Caco-2 (cell line): ENCODE measurements around the gene RNF43. TPM values are rescaled to one million over a fixed set of nuclear protein-coding genes. Genes with fewer than 3 reads are reported as not detected.

Experiments
- BruUV-seq: library from RNA; stranded (reverse); fragments of 400-500 nt; replicated peaks from 2 replicates; lab custom pipeline; 2021; lab: Mats Ljungman, UMichigan
- CTCF ChIA-PET: fragments of 300-600 bp; sonication (Branson Sonifier 250); formaldehyde crosslinking; loops from one replicate; lab custom pipeline; 2022; ENCODE audit warnings: antibody characterized with exemption; lab: Charles Lee
- POLR2A ChIA-PET: fragments of 300-600 bp; sonication (Branson Sonifier 250); formaldehyde crosslinking; loops from one replicate; lab custom pipeline; 2022; ENCODE audit warnings: antibody characterized with exemption; lab: Charles Lee
- DNase-seq, 2 experiments: peaks; one replicate each; pipeline versions ENCODE4 v3.0.0 to v3.0.0-alpha.2; 2020 to 2022
- H3K27me3 ChIP-seq: replicated peaks from 2 replicates; pipeline ENCODE4 v1.6.0; 2011; ENCODE audit warnings: low read length; ENCODE audit not compliant: control insufficient read depth, insufficient read depth
- H3K36me3 ChIP-seq: 2 replicates; pipeline ENCODE4 v1.5.1; 2011; ENCODE audit warnings: low read length; ENCODE audit not compliant: control insufficient read depth, insufficient read depth
- H3K4me1 ChIP-seq: fragments of 250-450 bp; sonication (Bioruptor Pico); 2 replicates; pipeline ENCODE4 v1.5.1; 2020; ENCODE audit warnings: mild to moderate bottlenecking
- H3K4me3 ChIP-seq: 2 replicates; pipeline ENCODE4 v1.5.1; 2011; ENCODE audit warnings: low read depth, mild to moderate bottlenecking, control low read depth, low read length
- H3K9me3 ChIP-seq: fragments of 250-450 bp; sonication (Bioruptor Pico); 2 replicates; pipeline ENCODE4 v1.5.1; 2020; ENCODE audit warnings: mild to moderate bottlenecking, moderate library complexity
- H3K27ac Mint-ChIP-seq: one replicate; pipeline ENCODE4 v1.8.0; 2022; ENCODE audit warnings: mixed read lengths; ENCODE audit not compliant: unreplicated experiment
- H3K27me3 Mint-ChIP-seq: one replicate; pipeline ENCODE4 v1.8.0; 2022; ENCODE audit warnings: mixed read lengths; ENCODE audit not compliant: insufficient read depth, unreplicated experiment
- H3K36me3 Mint-ChIP-seq: one replicate; pipeline ENCODE4 v1.8.0; 2022; ENCODE audit warnings: mild to moderate bottlenecking, mixed read lengths; ENCODE audit not compliant: insufficient read depth, unreplicated experiment
- H3K4me1 Mint-ChIP-seq: one replicate; pipeline ENCODE4 v1.8.0; 2022; ENCODE audit warnings: low read depth, mixed read lengths; ENCODE audit not compliant: unreplicated experiment
- H3K4me3 Mint-ChIP-seq: one replicate; pipeline ENCODE4 v1.8.0; 2022; ENCODE audit warnings: mild to moderate bottlenecking, moderate library complexity, mixed read lengths; ENCODE audit not compliant: unreplicated experiment
- H3K9me3 Mint-ChIP-seq: one replicate; pipeline ENCODE4 v1.8.0; 2022; ENCODE audit warnings: mixed read lengths; ENCODE audit not compliant: unreplicated experiment
- CTCF ChIP-seq, 2 experiments: fragments of 200-600 bp in 1 of 2; IDR thresholded peaks; 1 replicate in 1 of 2; 2 replicates in 1 of 2; pipeline versions ENCODE4 v1.5.1 to v1.8.0; 2011 to 2022; ENCODE audit warnings: antibody characterized with exemption in 1 of 2, control low read depth in 1 of 2, inconsistent platforms in 1 of 2, low read depth in 1 of 2, low read length in 1 of 2, mild to moderate bottlenecking in 1 of 2, moderate library complexity in 1 of 2; ENCODE audit not compliant: insufficient read depth in 1 of 2, severe bottlenecking in 1 of 2, unreplicated experiment in 1 of 2
- intact Hi-C: fragments of 100-400 bp; cut with micrococcal nuclease; formaldehyde crosslinking; loops from one replicate; pipeline ENCODE4 v1.10.0; 2022; ENCODE audit not compliant: unreplicated experiment
- total RNA-seq: library from RNA; stranded (reverse); gene quantifications from 2 replicates; pipeline ENCODE4 v1.2.3, GENCODE V29; 2022

Gene RNF43
- total RNA-seq, 1 experiment from 2014 or later, result 84.2 TPM

GRCh38 chr17:58427807-58428206 lies 10.5 kb upstream of the RNF43 start:
- no peak for TF ChIP-seq CTCF (IDR thresholded peaks at IDR 0.05; ENCODE audit: insufficient read depth in 1 of 2, low read depth in 1 of 2, low read length in 1 of 2, severe bottlenecking in 1 of 2, unreplicated experiment in 1 of 2)
- no peak overlapping the region for H3K4me3 ChIP-seq
- no peaks in the 10 kb centered on the region for H3K27me3 ChIP-seq
- ChIA-PET POLR2A (no interaction called here), CTCF (interaction anchor here (1.0 kb wide), 1 partner anchor 178 kb away, joined by 3 read pairs; no protein-coding TSS in a partner anchor)
- H3K36me3 Mint-ChIP-seq, result no peaks in the 10 kb centered on the region
- H3K36me3 ChIP-seq, result no peaks in the 10 kb centered on the region
- intact Hi-C loops, result no loop called here
- no peak for DNase-seq
- no peak overlapping the region for H3K4me3 Mint-ChIP-seq
- no peak overlapping the region for H3K27ac Mint-ChIP-seq
- H3K9me3 Mint-ChIP-seq, result no peaks in the 10 kb centered on the region
- H3K4me1 Mint-ChIP-seq, result no peaks in the 10 kb centered on the region
- H3K4me1 ChIP-seq, result no peaks in the 10 kb centered on the region
- BruUV-seq, result no TSS peak
- H3K27me3 Mint-ChIP-seq, result no peaks in the 10 kb centered on the region
- no peaks in the 10 kb centered on the region for H3K9me3 ChIP-seq

- no peak overlapping the region for H3K4me3 Mint-ChIP-seq
- no peaks in the 10 kb centered on the region for H3K27me3 Mint-ChIP-seq
Measured at GRCh38 chr17:58421711-58422110, 4.4 kb upstream of the RNF43 start.

GRCh38 chr17:58420827-58421226 lies 3.5 kb upstream of the RNF43 start:
- BruUV-seq, result no TSS peak
- DNase-seq, result no peak
- Mint-ChIP-seq H3K27me3 (no peaks in the 10 kb centered on the region), H3K4me3 (no peak overlapping the region), H3K4me1 (peaks cover 7% of the 10 kb centered on the region), H3K36me3 (peaks cover 19% of the 10 kb centered on the region), H3K9me3 (no peaks in the 10 kb centered on the region), H3K27ac (no peak overlapping the region)
- H3K4me1 ChIP-seq, result peaks cover 9% of the 10 kb centered on the region
- H3K36me3 ChIP-seq, result no peaks in the 10 kb centered on the region
- no peaks in the 10 kb centered on the region for H3K27me3 ChIP-seq
- H3K9me3 ChIP-seq, result no peaks in the 10 kb centered on the region
- ChIA-PET POLR2A (no interaction called here), CTCF (interaction anchor here (1.1 kb wide), 1 partner anchor 103 kb away, joined by 5 read pairs; no protein-coding TSS in a partner anchor)
- intact Hi-C loops, result no loop called here
- no peak overlapping the region for H3K4me3 ChIP-seq
- no peak for TF ChIP-seq CTCF (IDR thresholded peaks at IDR 0.05; ENCODE audit: insufficient read depth in 1 of 2, low read depth in 1 of 2, low read length in 1 of 2, severe bottlenecking in 1 of 2, unreplicated experiment in 1 of 2)

More at GRCh38 chr17:58421711-58422110, 4.4 kb upstream of the RNF43 start:
- CTCF ChIA-PET, result interaction anchor here (1.0 kb wide), 1 partner anchor 104 kb away, joined by 3 read pairs; no protein-coding TSS in a partner anchor
- H3K9me3 ChIP-seq, result no peaks in the 10 kb centered on the region
- no peak overlapping the region for H3K27ac Mint-ChIP-seq
- POLR2A ChIA-PET, result no interaction called here
- H3K4me1 ChIP-seq, result peaks cover 9% of the 10 kb centered on the region
- H3K36me3 ChIP-seq, result no peaks in the 10 kb centered on the region
- H3K4me3 ChIP-seq, result no peak overlapping the region
- peaks cover 11% of the 10 kb centered on the region for H3K36me3 Mint-ChIP-seq
- H3K27me3 ChIP-seq, result no peaks in the 10 kb centered on the region
- intact Hi-C loops, result no loop called here
- H3K4me1 Mint-ChIP-seq, result peaks cover 7% of the 10 kb centered on the region
- no peak for DNase-seq
- TF ChIP-seq CTCF (IDR thresholded peaks at IDR 0.05; ENCODE audit: insufficient read depth in 1 of 2, low read depth in 1 of 2, low read length in 1 of 2, severe bottlenecking in 1 of 2, unreplicated experiment in 1 of 2), result no peak
- BruUV-seq, result no TSS peak
- H3K9me3 Mint-ChIP-seq, result no peaks in the 10 kb centered on the region
